Measurements from ENCODE around the gene F8.
"Not testable (repeated sequence)": the region's sequence is repeated elsewhere in the genome, so short reads cannot be mapped to it uniquely, and the experiment has no call there.

Gene F8

DNA sequence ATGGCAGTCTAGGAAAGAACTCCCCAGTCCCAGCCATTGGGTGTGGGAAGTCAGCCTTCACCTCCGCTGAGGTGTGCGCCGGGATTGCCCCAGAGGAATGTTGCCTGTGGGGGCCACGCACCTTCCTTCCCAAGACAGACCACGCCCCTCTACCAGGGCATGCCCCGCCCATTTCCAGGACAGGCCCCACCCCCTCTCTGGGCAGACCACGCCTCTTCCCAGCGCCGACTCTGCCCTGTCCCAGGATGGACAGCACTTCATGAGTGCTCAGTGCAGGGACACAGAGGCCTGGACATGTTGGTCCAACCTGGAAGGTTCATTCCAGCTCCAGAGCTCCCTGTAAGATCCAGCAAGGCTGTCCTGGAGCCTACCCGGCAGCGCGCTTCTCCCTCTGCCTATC, 13.9 kb downstream of the F8 start:
- not testable (repeated sequence) for H3K4me3 ChIP-seq (ENCODE audit: low read depth, low read length); H3K9ac ChIP-seq (ENCODE audit: low read length); H3K36me3 ChIP-seq (ENCODE audit: control insufficient read depth, insufficient read depth, low read length); H3K27me3 ChIP-seq (ENCODE audit: control insufficient read depth, insufficient read depth, low read length); H3K27ac ChIP-seq (ENCODE audit: low read depth, low read length); H3K4me1 ChIP-seq (ENCODE audit: control insufficient read depth, insufficient read depth, low read length); H3K9me3 ChIP-seq (ENCODE audit: control insufficient read depth, insufficient read depth, low read depth, low read length)

DNA sequence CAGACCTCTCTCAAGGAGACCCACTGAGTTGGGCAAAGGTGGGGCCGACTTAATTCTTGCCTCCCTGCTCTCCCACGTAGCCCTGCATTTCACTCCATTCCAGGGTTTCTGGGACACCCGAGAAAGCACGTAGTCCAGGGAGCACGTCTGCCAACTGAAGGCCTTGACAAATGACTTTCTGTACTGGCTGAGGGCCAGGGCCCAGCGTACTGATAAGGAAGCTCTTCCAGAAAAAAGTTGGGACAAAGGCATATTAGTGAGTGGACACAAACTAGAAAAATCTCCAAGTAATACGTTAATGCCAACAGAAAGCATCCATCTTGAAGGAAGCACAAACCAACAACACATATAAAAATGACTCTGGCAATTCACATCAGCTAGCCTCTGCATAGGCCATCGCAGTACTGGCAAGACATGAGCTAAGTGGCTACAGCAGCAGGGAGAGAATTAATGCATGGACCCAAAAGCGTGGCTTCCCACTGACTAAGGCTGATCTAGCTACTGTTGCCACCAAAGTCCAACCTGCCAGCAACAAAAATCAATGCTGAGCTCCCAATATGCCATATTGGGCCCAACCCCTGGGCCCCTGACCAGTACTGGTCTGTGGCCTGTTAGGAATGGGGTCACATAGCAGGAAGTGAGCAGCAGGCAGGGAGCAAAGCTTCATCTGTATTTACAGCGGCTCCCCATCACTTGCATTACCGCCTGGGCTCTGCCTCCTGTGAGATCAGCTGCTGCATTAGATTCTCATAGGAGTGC, 15.4 kb downstream of the F8 start:
- H3K36me3 ChIP-seq (ENCODE audit: control insufficient read depth, insufficient read depth, low read length); H3K4me3 ChIP-seq (ENCODE audit: low read depth, low read length); H3K27ac ChIP-seq (ENCODE audit: low read depth, low read length); H3K27me3 ChIP-seq (ENCODE audit: control insufficient read depth, insufficient read depth, low read length); H3K4me1 ChIP-seq (ENCODE audit: control insufficient read depth, insufficient read depth, low read length); H3K9ac ChIP-seq (ENCODE audit: low read length); H3K9me3 ChIP-seq (ENCODE audit: control insufficient read depth, insufficient read depth, low read depth, low read length): not testable (repeated sequence)

DNA sequence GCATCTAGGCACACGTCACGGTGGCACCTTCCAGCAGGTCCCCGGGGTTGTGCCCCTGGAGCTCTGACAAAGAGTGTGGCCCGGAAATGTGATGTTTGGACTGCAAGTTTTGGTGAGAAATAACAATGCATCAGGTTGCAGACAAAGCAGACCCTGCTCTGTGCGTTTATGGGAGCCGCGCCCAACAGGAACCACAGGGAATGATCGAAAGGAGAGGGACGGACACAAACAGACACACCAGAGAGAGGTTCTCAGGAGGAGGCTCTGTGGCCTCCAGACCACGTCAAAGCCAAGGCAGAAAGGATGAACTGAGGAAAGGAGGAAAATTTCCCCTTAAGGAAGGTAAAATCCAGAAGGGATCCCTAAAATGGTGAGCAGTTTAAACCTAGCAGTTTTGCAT, 16.1 kb downstream of the F8 start:
- H3K36me3 ChIP-seq (ENCODE audit: control insufficient read depth, insufficient read depth, low read length); H3K9ac ChIP-seq (ENCODE audit: low read length); H3K4me3 ChIP-seq (ENCODE audit: low read depth, low read length); H3K4me1 ChIP-seq (ENCODE audit: control insufficient read depth, insufficient read depth, low read length); H3K27ac ChIP-seq (ENCODE audit: low read depth, low read length); H3K27me3 ChIP-seq (ENCODE audit: control insufficient read depth, insufficient read depth, low read length): not testable (repeated sequence)
- H3K9me3 ChIP-seq (ENCODE audit: control insufficient read depth, insufficient read depth, low read depth, low read length), result peaks cover 11% of the 10 kb centered on the region; the same call in 1 of the 2 replicates

DNA sequence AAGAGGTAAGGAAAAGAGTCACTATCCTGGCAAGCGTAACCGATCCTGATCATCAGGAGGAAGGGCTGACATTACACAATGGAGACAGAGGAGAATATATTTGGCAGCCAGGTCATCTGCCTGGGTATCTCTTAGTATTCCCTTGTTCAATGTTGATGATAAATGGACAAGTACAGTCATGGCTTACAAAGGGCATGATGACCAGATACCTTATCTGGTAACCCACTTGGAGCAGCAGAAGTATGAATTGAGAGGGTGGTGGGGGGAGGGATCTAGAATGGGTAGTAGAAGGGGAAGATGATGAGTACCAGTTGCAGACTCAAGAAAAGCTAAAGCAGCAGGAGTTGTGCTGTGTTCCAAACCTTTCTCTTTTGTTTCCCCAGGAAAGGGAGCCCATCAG, 17.3 kb downstream of the F8 start:
- Histone ChIP-seq H3K9ac (ENCODE audit: low read length) (no peak overlapping the region), H3K36me3 (ENCODE audit: control insufficient read depth, insufficient read depth, low read length) (no peaks in the 10 kb centered on the region), H3K9me3 (ENCODE audit: control insufficient read depth, insufficient read depth, low read depth, low read length) (peaks cover 11% of the 10 kb centered on the region; the same call in 1 of the 2 replicates), H3K4me1 (ENCODE audit: control insufficient read depth, insufficient read depth, low read length) (no peaks in the 10 kb centered on the region), H3K4me3 (ENCODE audit: low read depth, low read length) (no peak overlapping the region), H3K27ac (ENCODE audit: low read depth, low read length) (no peak overlapping the region), H3K27me3 (ENCODE audit: control insufficient read depth, insufficient read depth, low read length) (no peaks in the 10 kb centered on the region)

DNA sequence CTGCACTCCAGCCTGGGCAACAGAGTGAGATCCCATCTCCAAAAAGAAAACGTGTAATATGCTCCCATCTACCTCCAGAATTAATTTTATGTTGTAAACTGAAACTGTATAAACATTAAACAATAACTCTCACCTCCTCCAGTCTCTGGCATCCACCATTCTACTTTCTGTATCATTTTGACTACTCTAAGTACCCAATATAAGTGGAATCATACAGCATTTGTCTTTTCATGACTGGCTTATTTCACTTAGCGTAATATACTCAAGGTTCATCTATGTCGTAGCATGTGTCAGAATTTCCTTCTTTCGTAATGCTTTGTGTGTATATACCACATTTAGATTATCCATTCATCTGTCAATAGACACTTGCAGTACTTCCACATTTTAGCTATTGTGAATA, 20.6 kb downstream of the F8 start:
- Histone ChIP-seq H3K36me3 (ENCODE audit: control insufficient read depth, insufficient read depth, low read length) (no peaks in the 10 kb centered on the region), H3K9me3 (ENCODE audit: control insufficient read depth, insufficient read depth, low read depth, low read length) (peaks cover 11% of the 10 kb centered on the region; the same call in 1 of the 2 replicates), H3K9ac (ENCODE audit: low read length) (no peak overlapping the region), H3K4me3 (ENCODE audit: low read depth, low read length) (no peak overlapping the region), H3K27me3 (ENCODE audit: control insufficient read depth, insufficient read depth, low read length) (no peaks in the 10 kb centered on the region; the same call in 1 of the 2 replicates), H3K27ac (ENCODE audit: low read depth, low read length) (no peak overlapping the region), H3K4me1 (ENCODE audit: control insufficient read depth, insufficient read depth, low read length) (no peaks in the 10 kb centered on the region)

DNA sequence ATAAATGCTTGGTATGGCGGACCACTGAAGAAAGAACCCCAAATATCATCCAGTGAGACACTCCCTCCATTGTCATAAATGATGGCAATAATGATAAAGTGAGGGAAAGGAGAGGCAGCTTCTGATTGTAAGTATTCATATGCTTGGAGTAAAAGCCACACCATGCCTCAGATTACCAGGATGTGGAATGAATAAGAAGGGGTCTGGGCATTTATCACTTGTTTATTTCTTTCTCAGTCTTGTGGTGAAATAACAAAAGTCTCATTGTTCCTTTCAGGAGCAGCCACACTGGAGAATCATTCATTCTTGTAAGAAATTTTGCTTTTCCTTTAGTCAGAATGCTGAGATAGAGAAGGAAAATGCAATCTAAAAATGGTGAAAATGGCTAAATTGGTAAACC, 21.7 kb downstream of the F8 start:
- Histone ChIP-seq H3K27ac (ENCODE audit: low read depth, low read length) (no peak overlapping the region), H3K27me3 (ENCODE audit: control insufficient read depth, insufficient read depth, low read length) (no peaks in the 10 kb centered on the region; the same call in 1 of the 2 replicates), H3K4me1 (ENCODE audit: control insufficient read depth, insufficient read depth, low read length) (no peaks in the 10 kb centered on the region), H3K9me3 (ENCODE audit: control insufficient read depth, insufficient read depth, low read depth, low read length) (peaks cover 11% of the 10 kb centered on the region; the same call in 1 of the 2 replicates), H3K4me3 (ENCODE audit: low read depth, low read length) (no peak overlapping the region), H3K9ac (ENCODE audit: low read length) (no peak overlapping the region), H3K36me3 (ENCODE audit: control insufficient read depth, insufficient read depth, low read length) (no peaks in the 10 kb centered on the region)

DNA sequence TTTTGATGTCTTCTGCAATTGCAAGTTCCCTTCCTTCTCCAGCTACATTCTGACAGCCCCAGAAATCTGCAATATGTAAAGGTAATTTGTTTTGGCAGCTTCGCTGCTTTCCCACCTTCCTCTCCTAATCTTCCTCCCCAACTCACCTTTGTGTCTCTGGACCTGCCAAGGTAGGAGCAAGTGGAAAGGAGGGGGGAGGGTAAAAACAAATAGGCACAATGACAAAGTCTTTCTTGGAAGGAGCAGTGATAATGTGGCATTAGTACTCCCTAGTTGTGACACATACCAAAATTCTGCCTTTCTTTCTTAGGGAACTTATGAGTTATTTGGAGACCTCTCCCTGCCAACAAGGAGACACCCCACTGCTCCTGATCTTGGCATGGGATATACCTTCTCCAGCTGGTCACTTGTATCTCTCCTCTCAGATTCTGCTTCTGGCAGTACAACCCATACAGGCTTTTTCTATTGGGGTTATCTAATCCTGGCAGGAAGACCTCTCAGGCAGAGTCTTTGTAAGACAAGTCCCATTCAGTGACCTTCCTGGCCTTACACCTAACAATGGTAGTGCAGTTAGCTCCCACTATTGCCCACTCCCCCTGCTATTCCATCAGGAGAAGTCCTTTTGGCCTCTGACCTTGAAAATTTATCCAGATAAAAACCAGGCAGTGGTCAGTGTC, 24.2 kb downstream of the F8 start:
- Histone ChIP-seq H3K27me3 (ENCODE audit: control insufficient read depth, insufficient read depth, low read length) (no peaks in the 10 kb centered on the region; the same call in 1 of the 2 replicates), H3K4me3 (ENCODE audit: low read depth, low read length) (no peak overlapping the region), H3K36me3 (ENCODE audit: control insufficient read depth, insufficient read depth, low read length) (no peaks in the 10 kb centered on the region), H3K9me3 (ENCODE audit: control insufficient read depth, insufficient read depth, low read depth, low read length) (peaks cover 5% of the 10 kb centered on the region; the same call in 1 of the 2 replicates), H3K9ac (ENCODE audit: low read length) (no peak overlapping the region), H3K27ac (ENCODE audit: low read depth, low read length) (no peak overlapping the region), H3K4me1 (ENCODE audit: control insufficient read depth, insufficient read depth, low read length) (no peaks in the 10 kb centered on the region)

DNA sequence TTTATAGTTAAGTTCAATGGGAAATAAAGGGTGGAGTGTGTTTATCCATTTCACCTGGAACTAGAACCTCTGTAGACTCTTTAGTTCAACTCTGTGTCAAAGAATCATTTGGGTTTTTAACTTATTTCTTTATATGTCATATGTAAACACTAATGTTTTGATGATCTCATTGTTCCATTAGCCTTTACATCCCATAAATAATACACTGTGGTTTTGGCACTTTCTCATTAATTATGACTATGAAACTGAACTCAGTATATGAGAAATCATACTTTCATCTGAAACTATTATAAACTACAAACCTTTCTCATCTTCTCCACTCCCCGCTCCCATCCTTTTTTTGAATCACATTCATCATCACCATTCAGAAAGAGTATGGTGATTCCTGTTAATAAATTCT, 31.0 kb downstream of the F8 start:
- no peaks in the 10 kb centered on the region for H3K36me3 ChIP-seq (ENCODE audit: control insufficient read depth, insufficient read depth, low read length)
- no peaks in the 10 kb centered on the region; the same call in 1 of the 2 replicates for H3K9me3 ChIP-seq (ENCODE audit: control insufficient read depth, insufficient read depth, low read depth, low read length)
- H3K4me3 ChIP-seq (ENCODE audit: low read depth, low read length), result no peak overlapping the region
- no peak overlapping the region for H3K9ac ChIP-seq (ENCODE audit: low read length)
- H3K4me1 ChIP-seq (ENCODE audit: control insufficient read depth, insufficient read depth, low read length), result peaks cover 5% of the 10 kb centered on the region; the same call in 1 of the 2 replicates
- no peak overlapping the region for H3K27ac ChIP-seq (ENCODE audit: low read depth, low read length)
- H3K27me3 ChIP-seq (ENCODE audit: control insufficient read depth, insufficient read depth, low read length), result no peaks in the 10 kb centered on the region

DNA sequence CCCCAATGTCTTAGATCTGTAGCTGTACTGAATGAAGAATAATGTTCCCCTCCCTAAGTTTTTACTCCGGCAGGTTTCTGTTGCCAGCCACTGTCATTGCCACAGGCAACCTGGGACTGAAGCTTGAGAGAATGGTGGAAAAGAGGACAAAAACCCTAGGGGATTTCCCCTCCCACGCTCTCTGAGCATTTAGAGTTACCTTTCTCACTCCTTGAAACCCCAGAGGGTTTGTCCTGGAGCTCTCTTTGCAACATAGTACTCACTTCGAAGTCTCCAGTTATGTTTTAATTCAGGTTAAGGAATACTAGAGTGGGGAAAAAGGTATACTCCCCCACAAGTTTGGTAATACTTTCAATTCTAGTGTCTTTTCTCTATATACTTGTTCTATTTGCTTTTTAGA, 31.5 kb downstream of the F8 start:
- Histone ChIP-seq H3K4me3 (ENCODE audit: low read depth, low read length) (no peak overlapping the region), H3K4me1 (ENCODE audit: control insufficient read depth, insufficient read depth, low read length) (peaks cover 5% of the 10 kb centered on the region; the same call in 1 of the 2 replicates), H3K9ac (ENCODE audit: low read length) (no peak overlapping the region), H3K9me3 (ENCODE audit: control insufficient read depth, insufficient read depth, low read depth, low read length) (no peaks in the 10 kb centered on the region; the same call in 1 of the 2 replicates), H3K36me3 (ENCODE audit: control insufficient read depth, insufficient read depth, low read length) (no peaks in the 10 kb centered on the region), H3K27ac (ENCODE audit: low read depth, low read length) (no peak overlapping the region), H3K27me3 (ENCODE audit: control insufficient read depth, insufficient read depth, low read length) (no peaks in the 10 kb centered on the region)

DNA sequence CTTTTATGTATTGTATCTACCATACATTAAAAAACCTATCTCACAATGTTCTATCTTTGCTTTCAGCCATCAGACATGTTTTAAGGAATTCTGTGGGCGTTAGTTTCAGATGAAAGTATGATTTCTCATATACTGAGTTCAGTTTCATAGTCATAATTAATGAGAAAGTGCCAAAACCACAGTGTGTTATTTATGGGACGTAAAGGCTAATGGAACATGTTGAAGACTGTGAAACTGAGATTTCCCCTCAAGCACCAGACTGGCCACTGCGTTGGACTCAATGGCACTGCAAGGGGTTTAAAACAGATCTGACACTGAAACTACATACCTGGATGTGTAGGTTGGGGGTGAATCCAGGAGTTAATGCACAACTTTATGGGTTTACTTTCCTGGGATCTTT, 32.0 kb downstream of the F8 start:
- Histone ChIP-seq H3K36me3 (ENCODE audit: control insufficient read depth, insufficient read depth, low read length) (no peaks in the 10 kb centered on the region), H3K27ac (ENCODE audit: low read depth, low read length) (no peak overlapping the region), H3K9ac (ENCODE audit: low read length) (no peak overlapping the region), H3K4me3 (ENCODE audit: low read depth, low read length) (no peak overlapping the region), H3K4me1 (ENCODE audit: control insufficient read depth, insufficient read depth, low read length) (peaks cover 5% of the 10 kb centered on the region; the same call in 1 of the 2 replicates), H3K9me3 (ENCODE audit: control insufficient read depth, insufficient read depth, low read depth, low read length) (peaks cover under 1% of the 10 kb centered on the region; the same call in 1 of the 2 replicates), H3K27me3 (ENCODE audit: control insufficient read depth, insufficient read depth, low read length) (no peaks in the 10 kb centered on the region)

DNA sequence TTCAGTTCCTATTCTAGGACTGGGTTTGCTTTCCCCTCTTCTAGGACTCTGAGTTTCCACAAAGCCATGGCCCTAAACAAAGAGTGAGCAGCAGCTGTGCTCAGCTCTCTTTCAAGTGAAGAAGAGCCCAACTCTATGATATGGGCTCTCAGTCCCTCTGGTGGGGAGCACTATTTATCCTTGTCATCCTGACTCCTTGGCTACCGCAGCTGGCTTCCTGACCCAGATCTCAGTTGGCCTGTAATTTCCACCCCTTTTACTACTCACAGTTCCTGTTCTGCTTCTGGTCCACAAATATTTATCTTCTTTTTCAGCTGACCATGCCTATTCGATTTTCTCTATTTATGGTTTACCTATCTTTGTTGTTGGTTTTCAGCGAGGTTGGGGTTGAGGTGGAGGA, 33.8 kb downstream of the F8 start:
- Histone ChIP-seq H3K9me3 (ENCODE audit: control insufficient read depth, insufficient read depth, low read depth, low read length) (peaks cover 2% of the 10 kb centered on the region; the same call in 1 of the 2 replicates), H3K36me3 (ENCODE audit: control insufficient read depth, insufficient read depth, low read length) (no peaks in the 10 kb centered on the region), H3K27me3 (ENCODE audit: control insufficient read depth, insufficient read depth, low read length) (no peaks in the 10 kb centered on the region), H3K4me3 (ENCODE audit: low read depth, low read length) (no peak overlapping the region), H3K27ac (ENCODE audit: low read depth, low read length) (no peak overlapping the region), H3K9ac (ENCODE audit: low read length) (no peak overlapping the region), H3K4me1 (ENCODE audit: control insufficient read depth, insufficient read depth, low read length) (peaks cover 5% of the 10 kb centered on the region; the same call in 1 of the 2 replicates)
